GM20000 (cell line): ENCODE measurements around the gene HBP1.
A peak's percentile ranks its signal among the peaks of the same experiment; 100 is the strongest.
"Not testable (repeated sequence)": the region's sequence is repeated elsewhere in the genome, so short reads cannot be mapped to it uniquely, and the experiment has no call there.

Experiments
- DNase-seq: peaks from one replicate; pipeline ENCODE4 v3.0.0; 2012; ENCODE audit warnings: low spot score
- CTCF ChIP-seq: IDR thresholded peaks from 2 replicates; pipeline ENCODE4 v1.5.1; 2012; ENCODE audit warnings: mild to moderate bottlenecking, control low read depth; ENCODE audit errors: extremely low read depth, missing control alignments

Gene HBP1

GRCh38 chr7:107149863-107150262 is 18.9 kb upstream of the HBP1 start:
- no peak for DNase-seq
- TF ChIP-seq CTCF, result no peak

GRCh38 chr7:107150375-107151073 is 18.3 kb upstream of the HBP1 start:
- peak; percentile 27 for TF ChIP-seq CTCF
- peak; percentile 18 for DNase-seq

DNA sequence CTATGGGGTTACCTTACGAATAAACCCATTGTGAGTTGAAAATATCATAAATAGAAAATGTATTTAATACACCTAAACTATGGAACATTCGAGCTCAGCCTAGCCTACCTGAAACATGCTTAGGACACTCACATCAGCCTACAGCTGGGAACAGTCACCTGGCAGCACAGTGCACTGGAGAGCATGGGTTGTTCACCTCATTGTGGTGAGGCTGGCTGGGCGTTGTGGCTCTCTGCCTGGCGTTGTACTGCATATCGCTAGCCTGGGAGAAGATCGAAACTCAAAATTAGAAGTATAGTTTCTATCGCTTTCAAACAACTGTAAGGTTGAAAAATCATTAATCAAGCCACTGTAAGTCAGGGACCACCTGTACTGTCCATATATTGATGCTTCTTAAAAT is 17.3 kb upstream of the HBP1 start:
- no peak for TF ChIP-seq CTCF
- no peak for DNase-seq

DNA sequence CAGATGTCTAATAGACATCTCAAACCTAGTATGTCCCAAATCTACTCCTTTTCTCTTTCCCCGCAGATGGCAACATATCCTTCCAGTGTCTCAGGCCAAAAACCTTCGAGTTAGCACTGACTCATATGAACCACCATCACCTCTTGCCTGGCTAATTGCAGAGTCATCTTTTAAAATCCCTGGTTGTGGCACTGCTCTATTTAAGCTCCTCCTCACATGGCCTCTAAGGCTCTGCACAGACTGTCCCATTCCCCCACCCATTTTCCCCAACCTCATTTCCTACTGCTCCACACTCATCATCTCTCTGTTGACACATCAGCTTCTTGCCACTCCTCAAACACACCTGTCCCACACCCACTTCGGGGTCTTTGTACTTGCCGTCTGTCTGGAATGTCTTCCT is 16.8 kb upstream of the HBP1 start:
- TF ChIP-seq CTCF, result no peak
- no peak for DNase-seq

GRCh38 chr7:107154826-107155225 is 14.0 kb upstream of the HBP1 start:
- DNase-seq, result no peak
- no peak for TF ChIP-seq CTCF

GRCh38 chr7:107155726-107156125 is 13.1 kb upstream of the HBP1 start:
- not testable (repeated sequence) for DNase-seq

DNA sequence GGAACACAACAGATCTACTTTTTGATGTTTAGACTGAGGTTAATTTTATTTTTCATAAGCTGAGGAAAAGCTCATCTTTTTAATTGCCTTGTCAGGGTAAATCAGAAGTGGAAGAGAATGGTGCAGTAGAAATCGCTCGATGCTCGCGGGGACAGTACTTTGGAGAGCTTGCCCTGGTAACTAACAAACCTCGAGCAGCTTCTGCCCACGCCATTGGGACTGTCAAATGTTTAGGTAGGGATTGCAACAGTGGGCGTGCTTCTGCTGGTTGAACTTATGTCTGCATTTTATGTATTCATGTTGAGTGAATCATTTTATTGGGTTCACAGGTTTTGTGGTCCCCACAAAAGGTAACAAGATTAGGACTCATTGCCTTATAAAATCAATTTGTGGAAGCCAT is 11.7 kb upstream of the HBP1 start:
- no peak for TF ChIP-seq CTCF
- no peak for DNase-seq

DNA sequence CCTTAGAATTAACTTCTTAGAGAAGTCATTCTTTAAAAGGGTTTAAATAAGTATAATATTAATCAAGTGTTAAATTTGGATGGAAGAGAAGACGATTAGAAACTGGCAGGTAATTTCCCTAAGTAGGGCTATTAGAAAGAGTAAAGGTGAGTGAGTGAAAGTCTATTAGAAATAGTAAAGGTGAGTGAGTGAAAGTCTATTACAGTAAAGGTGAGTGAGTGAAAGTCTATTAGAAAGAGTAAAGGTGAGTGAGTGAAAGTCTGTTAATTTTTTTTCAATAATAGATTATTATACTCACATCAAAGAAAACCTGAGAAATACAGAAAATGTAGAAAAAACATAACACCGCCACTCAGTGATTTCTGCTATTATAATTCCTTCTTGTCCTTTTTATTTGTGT is 10.8 kb upstream of the HBP1 start:
- no peak for TF ChIP-seq CTCF
- no peak for DNase-seq
